ENCODE measurements around the gene TNK1.

DNA sequence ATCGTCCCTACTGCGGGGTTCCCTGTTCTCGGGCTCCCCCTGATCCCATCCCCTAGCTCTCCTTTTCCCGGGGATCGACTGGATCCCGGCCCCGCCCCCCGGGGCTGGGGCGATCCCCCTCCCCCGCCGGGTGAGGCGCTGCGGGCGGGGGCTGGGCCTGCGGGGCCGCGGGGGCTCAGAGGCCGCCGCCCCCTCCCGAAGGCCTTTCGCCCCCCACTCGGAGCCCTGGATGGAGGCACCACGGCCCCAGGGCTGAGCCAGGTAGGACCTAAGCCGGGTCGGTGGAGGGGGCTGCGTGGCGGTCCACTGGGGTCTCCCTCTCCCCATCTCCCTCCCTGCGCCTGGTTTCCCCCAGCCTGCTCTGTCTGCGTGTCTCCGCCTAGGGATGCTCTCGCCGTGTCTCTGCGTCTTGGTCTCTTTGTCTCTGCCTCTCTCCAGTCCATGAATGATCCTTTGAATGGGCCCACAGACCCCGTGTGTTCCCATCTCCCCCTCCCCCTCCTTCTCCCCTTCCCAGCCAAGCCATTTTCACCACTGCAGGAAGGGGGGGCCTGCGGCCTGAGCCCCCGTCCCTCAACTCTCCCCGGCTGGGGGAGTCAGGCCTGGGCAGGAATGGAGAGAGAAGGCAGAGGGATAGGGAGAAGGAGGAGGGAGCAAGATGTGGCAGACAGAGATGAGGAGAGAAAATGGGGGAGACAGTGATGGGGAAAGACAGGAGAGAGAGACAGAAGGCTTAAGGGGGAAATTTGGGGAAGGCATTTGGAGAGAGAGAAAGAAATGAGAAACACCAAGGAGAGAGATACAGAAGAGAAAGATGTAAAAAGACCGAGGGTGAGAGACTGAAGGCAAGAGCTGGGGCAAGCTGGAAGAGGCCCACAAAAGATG lies 24.7 kb downstream of the TNK1 start:
- TF ChIP-seq GATA2 (IDR thresholded peaks at IDR 0.05; ENCODE audit: low read depth, low read length) (no peak), GATA3 (IDR thresholded peaks at IDR 0.05; ENCODE audit: low read depth, low read length) (no peak)

Data from SH-SY5Y (cell line).